Keratinocyte (primary cell): ENCODE data around the gene RNASE7. TPM values are rescaled to one million over a fixed set of nuclear protein-coding genes. Genes with fewer than 3 reads are reported as not detected.

Experiments
- DNase-seq: peaks from one replicate; pipeline ENCODE4 v3.0.0-alpha.2; 2011; ENCODE audit warnings: low read depth, missing footprints, low spot score
- FAIRE-seq: peaks from 2 replicates; lab custom pipeline; 2011; peaks lifted over from hg19 to GRCh38; lab: Jason Lieb, UNC
- H2AFZ ChIP-seq: 2 replicates; pipeline ENCODE4 v1.6.0; 2012; ENCODE audit warnings: low read length, control low read depth, inconsistent platforms; ENCODE audit not compliant: control insufficient read depth
- H3K27ac ChIP-seq: 2 replicates; pipeline ENCODE4 v1.5.1; 2011; ENCODE audit warnings: low read length; ENCODE audit not compliant: control insufficient read depth, insufficient read depth
- H3K27me3 ChIP-seq: 3 replicates; pipeline ENCODE4 v1.6.0; 2011; ENCODE audit warnings: low read length; ENCODE audit not compliant: control insufficient read depth, insufficient read depth; ENCODE audit errors: extremely low read depth
- H3K36me3 ChIP-seq, 2 experiments: 2 replicates in 1 of 2; 3 replicates in 1 of 2; pipeline ENCODE4 v1.5.1; 2011; ENCODE audit warnings: low read length in 2 of 2, mild to moderate bottlenecking in 1 of 2; ENCODE audit not compliant: control insufficient read depth in 2 of 2, insufficient read depth in 2 of 2; ENCODE audit errors: extremely low read depth in 1 of 2
- H3K4me1 ChIP-seq: 3 replicates; pipeline ENCODE4 v1.5.1; 2011; ENCODE audit warnings: low read length; ENCODE audit not compliant: control insufficient read depth, insufficient read depth; ENCODE audit errors: extremely low read depth
- H3K4me2 ChIP-seq: 3 replicates; pipeline ENCODE4 v1.6.0; 2011; ENCODE audit warnings: low read depth, low read length; ENCODE audit not compliant: control insufficient read depth, insufficient read depth; ENCODE audit errors: extremely low read depth
- H3K4me3 ChIP-seq, 3 experiments: fragments of 200-600 bp in 1 of 3; sonication (generic) in 1 of 3; 2 replicates in 2 of 3; 3 replicates in 1 of 3; pipeline ENCODE4 v1.5.1; 2011 to 2016; ENCODE audit warnings: low read length in 3 of 3, mild to moderate bottlenecking in 3 of 3, control low read depth in 2 of 3, inconsistent platforms in 1 of 3, low read depth in 1 of 3, mixed read lengths in 1 of 3, mixed run types in 1 of 3, moderate library complexity in 1 of 3; ENCODE audit not compliant: control insufficient read depth in 2 of 3, insufficient read depth in 2 of 3; ENCODE audit errors: extremely low read depth in 1 of 3
- H3K79me2 ChIP-seq: 2 replicates; pipeline ENCODE4 v1.6.0; 2012; ENCODE audit warnings: low read length; ENCODE audit not compliant: control insufficient read depth, insufficient read depth
- H3K9ac ChIP-seq: 3 replicates; pipeline ENCODE4 v1.6.0; 2011; ENCODE audit warnings: low read length; ENCODE audit not compliant: control insufficient read depth, insufficient read depth; ENCODE audit errors: extremely low read depth
- H3K9me1 ChIP-seq: 3 replicates; pipeline ENCODE4 v1.6.0; 2011; ENCODE audit warnings: low read length; ENCODE audit not compliant: control insufficient read depth, insufficient read depth; ENCODE audit errors: extremely low read depth
- H3K9me3 ChIP-seq: 2 replicates; pipeline ENCODE4 v1.5.1; 2012; ENCODE audit warnings: low read depth, low read length; ENCODE audit not compliant: control insufficient read depth
- H4K20me1 ChIP-seq: 3 replicates; pipeline ENCODE4 v1.6.0; 2011; ENCODE audit warnings: low read length; ENCODE audit not compliant: control insufficient read depth, insufficient read depth; ENCODE audit errors: extremely low read depth
- EZH2 ChIP-seq: IDR thresholded peaks from one replicate; pipeline ENCODE4 v1.6.1; 2012; ENCODE audit warnings: inconsistent platforms, mild to moderate bottlenecking, low read length, moderate library complexity
- dilution Hi-C: fragments of 300-500 bp; cut with MboI; formaldehyde crosslinking; loops from one replicate; pipeline ENCODE4 v1.7.0; 2020; ENCODE audit warnings: low sequenced_read_pairs; ENCODE audit not compliant: extremely low pct_ligation_motif_present
- polyA plus RNA-seq, 5 experiments: library from polyadenylated mRNA; depleted of rRNA in 3 of 5; stranded (reverse) in 3 of 5; stranded (forward) in 1 of 5; unstranded in 1 of 5; fragments of >200 nt; gene quantifications; 1 replicate in 1 of 5; 2 replicates in 3 of 5; 3 replicates in 1 of 5; pipeline versions ENCODE4 v1.2.1 to v1.2.3, GENCODE V29; 2011 to 2012; ENCODE audit warnings: missing spikeins in 2 of 5, low read depth in 1 of 5, low replicate concordance in 1 of 5
- TF ChIP-seq, protein P1 (sequence below), 3 experiments: IDR thresholded peaks in 1 of 3; conservative IDR thresholded peaks in 1 of 3; optimal IDR thresholded peaks in 1 of 3; 2 replicates in 2 of 3; 3 replicates in 1 of 3; pipeline versions ENCODE3 to v1.5.1; 2011; ENCODE audit warnings: low read length in 3 of 3, mild to moderate bottlenecking in 3 of 3, moderate library complexity in 2 of 3, control low read depth in 1 of 3, inconsistent platforms in 1 of 3; ENCODE audit not compliant: insufficient read depth in 2 of 3; ENCODE audit errors: extremely low read depth in 1 of 3

RNASE7 gene
- polyA plus RNA-seq, 1 donor (not counting 4 experiments of a cell fraction or from before 2014, with no cell fraction given): 17.4 TPM

DNA sequence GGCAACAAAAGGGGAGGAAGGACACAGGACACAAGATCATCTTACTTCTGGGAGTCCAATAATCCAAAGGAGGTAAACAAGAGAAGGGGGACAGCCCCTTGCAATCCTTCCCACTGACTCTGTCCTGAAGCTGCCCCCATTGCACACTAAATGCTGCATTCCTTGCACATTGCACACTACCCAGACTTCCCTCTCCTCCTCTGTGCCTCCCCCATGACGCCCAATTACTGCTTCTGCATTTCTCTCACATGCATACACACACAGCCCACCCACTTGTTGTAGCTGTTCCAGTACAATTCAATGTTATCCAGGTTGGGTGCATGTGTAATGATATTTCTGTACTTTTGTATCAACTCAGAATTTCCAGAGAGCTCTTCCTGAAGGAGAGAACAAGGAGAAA, 22.8 kb upstream of the RNASE7 start:
- Histone ChIP-seq H2AFZ (no peak overlapping the region), H3K4me1 (peaks cover 2% of the 10 kb centered on the region), H4K20me1 (no peaks in the 10 kb centered on the region), H3K36me3 (no peaks in the 10 kb centered on the region), H3K4me3 (no peak overlapping the region), H3K79me2 (no peaks in the 10 kb centered on the region), H3K27ac (no peak overlapping the region), H3K9ac (no peak overlapping the region), H3K27me3 (peaks cover 14% of the 10 kb centered on the region), H3K9me1 (no peaks in the 10 kb centered on the region), H3K4me2 (no peak overlapping the region), H3K9me3 (no peaks in the 10 kb centered on the region)
- FAIRE-seq (no peak), DNase-seq (no peak)
- TF ChIP-seq, protein P1, sequence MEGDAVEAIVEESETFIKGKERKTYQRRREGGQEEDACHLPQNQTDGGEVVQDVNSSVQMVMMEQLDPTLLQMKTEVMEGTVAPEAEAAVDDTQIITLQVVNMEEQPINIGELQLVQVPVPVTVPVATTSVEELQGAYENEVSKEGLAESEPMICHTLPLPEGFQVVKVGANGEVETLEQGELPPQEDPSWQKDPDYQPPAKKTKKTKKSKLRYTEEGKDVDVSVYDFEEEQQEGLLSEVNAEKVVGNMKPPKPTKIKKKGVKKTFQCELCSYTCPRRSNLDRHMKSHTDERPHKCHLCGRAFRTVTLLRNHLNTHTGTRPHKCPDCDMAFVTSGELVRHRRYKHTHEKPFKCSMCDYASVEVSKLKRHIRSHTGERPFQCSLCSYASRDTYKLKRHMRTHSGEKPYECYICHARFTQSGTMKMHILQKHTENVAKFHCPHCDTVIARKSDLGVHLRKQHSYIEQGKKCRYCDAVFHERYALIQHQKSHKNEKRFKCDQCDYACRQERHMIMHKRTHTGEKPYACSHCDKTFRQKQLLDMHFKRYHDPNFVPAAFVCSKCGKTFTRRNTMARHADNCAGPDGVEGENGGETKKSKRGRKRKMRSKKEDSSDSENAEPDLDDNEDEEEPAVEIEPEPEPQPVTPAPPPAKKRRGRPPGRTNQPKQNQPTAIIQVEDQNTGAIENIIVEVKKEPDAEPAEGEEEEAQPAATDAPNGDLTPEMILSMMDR (optimal IDR thresholded peaks at IDR 0.05 in 1 of 3, IDR thresholded peaks at IDR 0.05 in 1 of 3, conservative IDR thresholded peaks at IDR 0.05 in 1 of 3; ENCODE audit: extremely low read depth in 1 of 3, insufficient read depth in 2 of 3, low read length in 3 of 3): no peak
- no peak for TF ChIP-seq EZH2
- dilution Hi-C loops: no loop called here

DNA sequence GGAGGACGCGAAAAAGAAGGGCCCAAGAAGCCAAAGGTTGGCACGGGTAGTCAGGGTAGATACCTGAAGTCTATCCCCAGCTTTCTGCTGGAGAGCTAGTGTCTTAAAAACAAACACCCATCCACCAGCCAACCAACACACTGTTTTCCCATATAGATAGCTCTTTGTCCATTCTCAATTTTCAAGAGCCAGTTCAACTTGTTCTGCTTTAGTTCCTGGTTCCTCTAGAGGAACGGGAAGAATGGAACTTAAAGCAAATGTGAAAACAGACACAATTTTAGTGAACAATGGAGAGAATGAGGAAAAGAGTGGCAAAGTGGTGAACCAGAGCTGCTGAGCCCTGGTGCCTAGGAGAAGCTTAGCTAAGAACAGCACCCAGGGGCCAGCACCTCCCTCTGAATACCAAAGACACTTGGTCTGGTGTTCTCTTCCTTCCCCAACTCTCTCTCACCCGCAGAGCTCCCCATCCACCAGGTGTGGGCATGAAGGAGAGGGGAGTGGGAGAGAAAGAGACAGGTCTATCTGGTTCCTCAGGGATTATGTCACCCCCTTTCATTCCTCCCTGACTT, 21.1 kb upstream of the RNASE7 start:
- H3K9ac ChIP-seq: no peak overlapping the region
- peaks cover 6% of the 10 kb centered on the region for H3K4me1 ChIP-seq
- peaks cover 17% of the 10 kb centered on the region for H3K27me3 ChIP-seq
- no peak overlapping the region for H3K4me3 ChIP-seq
- no peaks in the 10 kb centered on the region for H3K36me3 ChIP-seq
- no peaks in the 10 kb centered on the region for H4K20me1 ChIP-seq
- FAIRE-seq: no peak
- no peak overlapping the region for H2AFZ ChIP-seq
- H3K79me2 ChIP-seq: no peaks in the 10 kb centered on the region
- TF ChIP-seq, protein P1 (optimal IDR thresholded peaks at IDR 0.05 in 1 of 3, IDR thresholded peaks at IDR 0.05 in 1 of 3, conservative IDR thresholded peaks at IDR 0.05 in 1 of 3; ENCODE audit: extremely low read depth in 1 of 3, insufficient read depth in 2 of 3, low read length in 3 of 3): no peak
- no peak for TF ChIP-seq EZH2
- dilution Hi-C loops: no loop called here
- no peak for DNase-seq
- no peaks in the 10 kb centered on the region for H3K9me3 ChIP-seq
- H3K27ac ChIP-seq: no peak overlapping the region
- no peaks in the 10 kb centered on the region for H3K9me1 ChIP-seq
- H3K4me2 ChIP-seq: no peak overlapping the region
